Naive thymus-derived CD8-positive, alpha-beta T cell (primary cell): ENCODE results near the gene DIRAS1. TPM values are rescaled to one million over a fixed set of nuclear protein-coding genes. Genes with fewer than 3 reads are reported as not detected.
A peak's percentile ranks its signal among the peaks of the same experiment; 100 is the strongest.

ENCODE experiments used
- ATAC-seq, 2 donors: fragments of 150-1000 bp; cut with Tn5 transposase in 1 of 2; sonication (Bioruptor Pico), chemical (Tn5 transposase) in 1 of 2; 1 replicate in 1 of 2; 2 replicates in 1 of 2; pipeline ENCODE4 v1.10.0; 2021; ENCODE audit warnings: mild to moderate bottlenecking in 2 of 2, moderate library complexity in 2 of 2
- POLR2A ChIA-PET: fragments of 350-600 bp; sonication (Branson Sonifier 250); formaldehyde crosslinking; loops from one replicate; lab custom pipeline; 2021; ENCODE audit warnings: antibody characterized with exemption; lab: Charles Lee
- DNase-seq, 10 donors: peaks; one replicate each; pipeline versions ENCODE4 v3.0.0 to v3.0.0-alpha.2; 2020 to 2022
- H3K27ac Mint-ChIP-seq, 10 donors: one replicate each; pipeline ENCODE4 v1.8.0; 2020 to 2022; ENCODE audit warnings: mild to moderate bottlenecking in 10 of 10, mixed read lengths in 10 of 10, moderate library complexity in 4 of 10, inconsistent platforms in 1 of 10
- H3K27me3 Mint-ChIP-seq, 5 donors: one replicate each; pipeline ENCODE4 v1.8.0; 2021 to 2022; ENCODE audit warnings: mixed read lengths in 5 of 5
- H3K36me3 Mint-ChIP-seq, 3 donors: one replicate each; pipeline ENCODE4 v1.8.0; 2020 to 2022; ENCODE audit warnings: mixed read lengths in 3 of 3, mild to moderate bottlenecking in 2 of 3, inconsistent platforms in 1 of 3
- H3K4me1 Mint-ChIP-seq, 4 donors: one replicate each; pipeline ENCODE4 v1.8.0; 2021 to 2022; ENCODE audit warnings: mixed read lengths in 4 of 4
- H3K4me3 Mint-ChIP-seq, 10 donors: one replicate each; pipeline ENCODE4 v1.8.0; 2020 to 2022; ENCODE audit warnings: mild to moderate bottlenecking in 10 of 10, mixed read lengths in 10 of 10, moderate library complexity in 6 of 10, inconsistent platforms in 1 of 10
- H3K9me3 Mint-ChIP-seq, 9 donors: one replicate each; pipeline ENCODE4 v1.8.0; 2020 to 2022; ENCODE audit warnings: mixed read lengths in 9 of 9, mild to moderate bottlenecking in 3 of 9, inconsistent platforms in 1 of 9, moderate library complexity in 1 of 9
- polyA plus RNA-seq, 3 donors: library from polyadenylated mRNA; unstranded; fragments of 300-500 nt; fragmentation: Illumina TruSeq; gene quantifications; one replicate each; pipeline ENCODE4 v1.2.3, GENCODE V29; 2021
- total RNA-seq, 8 experiments: library from RNA in 2 of 8; stranded (reverse) in 2 of 8; gene quantifications; one replicate each; pipeline ENCODE4 v1.2.3 and lab custom pipeline; 2021 to 2026

Gene DIRAS1
- total and polyA plus RNA-seq, 5 experiments from 2014 or later = 0.75 to 0.77 TPM; not detected in 3

- Mint-ChIP-seq H3K27ac (peak overlapping the region in 1 of 10 donors; percentile 67), H3K36me3 (peaks cover 0 to 65% (median 8%) of the 10 kb centered on the region in 3 donors)
Observed at GRCh38 chr19:2761876-2762782, 41.0 kb upstream of the DIRAS1 start.

GRCh38 chr19:2761309-2761677 lies 40.1 kb upstream of the DIRAS1 start:
- H3K4me1 Mint-ChIP-seq = peaks cover 0 to 2% (median 0%) of the 10 kb centered on the region in 4 donors
- H3K36me3 Mint-ChIP-seq = peaks cover 0 to 61% (median 8%) of the 10 kb centered on the region in 3 donors
- POLR2A ChIA-PET = interaction anchor here (0.6 kb wide), 1 partner anchor 122 kb away, joined by 3 read pairs; no protein-coding TSS in a partner anchor
- no peak overlapping the region for H3K27ac Mint-ChIP-seq
- no peak for ATAC-seq
- no peak for DNase-seq
- H3K4me3 Mint-ChIP-seq = no peak overlapping the region
- H3K27me3 Mint-ChIP-seq = no peaks in the 10 kb centered on the region
- H3K9me3 Mint-ChIP-seq = no peaks in the 10 kb centered on the region

More at GRCh38 chr19:2761876-2762782, 41.0 kb upstream of the DIRAS1 start:
- Mint-ChIP-seq H3K27me3 (no peaks in the 10 kb centered on the region), H3K4me3 (no peak overlapping the region), H3K9me3 (no peaks in the 10 kb centered on the region), H3K4me1 (peaks cover 0 to 2% (median 0%) of the 10 kb centered on the region in 4 donors)
- POLR2A ChIA-PET = no interaction called here
- ATAC-seq (no peak), DNase-seq (no peak)

GRCh38 chr19:2759965-2760364 lies 38.8 kb upstream of the DIRAS1 start:
- Mint-ChIP-seq H3K9me3 (no peaks in the 10 kb centered on the region), H3K27ac (no peak overlapping the region), H3K4me1 (peaks cover 0 to 2% (median 0%) of the 10 kb centered on the region in 4 donors), H3K4me3 (no peak overlapping the region), H3K27me3 (no peaks in the 10 kb centered on the region), H3K36me3 (peaks cover 0 to 58% (median 8%) of the 10 kb centered on the region in 3 donors)
- DNase-seq (no peak), ATAC-seq (no peak)
- POLR2A ChIA-PET = no interaction called here

- H3K4me3 Mint-ChIP-seq = no peak overlapping the region
- no peaks in the 10 kb centered on the region for H3K27me3 Mint-ChIP-seq
Observed at GRCh38 chr19:2759362-2759761, 38.2 kb upstream of the DIRAS1 start.

GRCh38 chr19:2758601-2759313 lies 37.6 kb upstream of the DIRAS1 start:
- Mint-ChIP-seq H3K4me1 (peaks cover 0 to 2% (median 0%) of the 10 kb centered on the region in 4 donors), H3K27ac (no peak overlapping the region), H3K36me3 (peaks cover 0 to 55% (median 8%) of the 10 kb centered on the region in 3 donors), H3K27me3 (no peaks in the 10 kb centered on the region), H3K4me3 (no peak overlapping the region), H3K9me3 (no peaks in the 10 kb centered on the region)
- ATAC-seq = no peak
- POLR2A ChIA-PET = interaction anchor here (0.5 kb wide), 1 partner anchor 137 kb away, joined by 3 read pairs; no protein-coding TSS in a partner anchor
- DNase-seq = no peak

More at GRCh38 chr19:2759362-2759761, 38.2 kb upstream of the DIRAS1 start:
- POLR2A ChIA-PET = interaction anchor here (0.5 kb wide), 1 partner anchor 136 kb away, joined by 3 read pairs; no protein-coding TSS in a partner anchor
- Mint-ChIP-seq H3K9me3 (no peaks in the 10 kb centered on the region), H3K36me3 (peaks cover 0 to 56% (median 8%) of the 10 kb centered on the region in 3 donors), H3K4me1 (peaks cover 0 to 2% (median 0%) of the 10 kb centered on the region in 4 donors), H3K27ac (no peak overlapping the region)
- DNase-seq (no peak), ATAC-seq (no peak)

GRCh38 chr19:2756921-2757881 lies 36.0 kb upstream of the DIRAS1 start:
- no peak overlapping the region for H3K27ac Mint-ChIP-seq
- ATAC-seq (no peak), DNase-seq (no peak)
- H3K4me3 Mint-ChIP-seq = no peak overlapping the region
- H3K27me3 Mint-ChIP-seq = no peaks in the 10 kb centered on the region
- peaks cover 0 to 2% (median 0%) of the 10 kb centered on the region in 4 donors for H3K4me1 Mint-ChIP-seq
- POLR2A ChIA-PET = no interaction called here
- no peaks in the 10 kb centered on the region for H3K9me3 Mint-ChIP-seq
- peaks cover 0 to 44% (median 8%) of the 10 kb centered on the region in 3 donors for H3K36me3 Mint-ChIP-seq

- H3K27me3 Mint-ChIP-seq = no peaks in the 10 kb centered on the region
- POLR2A ChIA-PET = interaction anchor here (0.7 kb wide), 1 partner anchor 723 kb away, joined by 4 read pairs; no protein-coding TSS in a partner anchor
- ATAC-seq (no peak), DNase-seq (no peak)
- H3K4me1 Mint-ChIP-seq = peaks cover 0 to 2% (median 0%) of the 10 kb centered on the region in 4 donors
- H3K36me3 Mint-ChIP-seq = peaks cover 0 to 39% (median 6%) of the 10 kb centered on the region in 3 donors
- no peaks in the 10 kb centered on the region for H3K9me3 Mint-ChIP-seq
- no peak overlapping the region for H3K27ac Mint-ChIP-seq
- no peak overlapping the region for H3K4me3 Mint-ChIP-seq
Observed at GRCh38 chr19:2756477-2756876, 35.3 kb upstream of the DIRAS1 start.

GRCh38 chr19:2755811-2756210 lies 34.6 kb upstream of the DIRAS1 start:
- H3K4me3 Mint-ChIP-seq = no peak overlapping the region
- H3K4me1 Mint-ChIP-seq = peaks cover 0 to 2% (median 0%) of the 10 kb centered on the region in 4 donors
- no peak overlapping the region for H3K27ac Mint-ChIP-seq
- no peaks in the 10 kb centered on the region for H3K27me3 Mint-ChIP-seq
- ATAC-seq = no peak
- DNase-seq = no peak
- no peaks in the 10 kb centered on the region for H3K9me3 Mint-ChIP-seq
- H3K36me3 Mint-ChIP-seq = peaks cover 0 to 35% (median 6%) of the 10 kb centered on the region in 3 donors
- POLR2A ChIA-PET = interaction anchor here (0.5 to 0.7 kb wide), 2 partner anchors 236 to 723 kb away, joined by 4 read pairs; no protein-coding TSS in a partner anchor

GRCh38 chr19:2755448-2755705 lies 34.2 kb upstream of the DIRAS1 start:
- Mint-ChIP-seq H3K4me3 (no peak overlapping the region), H3K36me3 (peaks cover 0 to 35% (median 6%) of the 10 kb centered on the region in 3 donors), H3K4me1 (peaks cover 0 to 2% (median 0%) of the 10 kb centered on the region in 4 donors), H3K27ac (no peak overlapping the region), H3K27me3 (peaks cover 0 to under 1% (median 0%) of the 10 kb centered on the region in 5 donors), H3K9me3 (no peaks in the 10 kb centered on the region)
- ATAC-seq = no peak
- no peak for DNase-seq
- POLR2A ChIA-PET = no interaction called here

GRCh38 chr19:2754659-2755447 lies 33.7 kb upstream of the DIRAS1 start:
- H3K27me3 Mint-ChIP-seq = peaks cover 0 to 1% (median 0%) of the 10 kb centered on the region in 5 donors
- peaks cover 0 to 32% (median 6%) of the 10 kb centered on the region in 3 donors for H3K36me3 Mint-ChIP-seq
- H3K4me1 Mint-ChIP-seq = peaks cover 0 to 2% (median 0%) of the 10 kb centered on the region in 4 donors
- H3K4me3 Mint-ChIP-seq = no peak overlapping the region
- DNase-seq (no peak), ATAC-seq (no peak)
- H3K9me3 Mint-ChIP-seq = no peaks in the 10 kb centered on the region
- no peak overlapping the region for H3K27ac Mint-ChIP-seq
- POLR2A ChIA-PET = interaction anchor here (1.0 kb wide), 1 partner anchor 27 kb away, joined by 3 read pairs; no protein-coding TSS in a partner anchor

GRCh38 chr19:2751438-2751830 lies 30.3 kb upstream of the DIRAS1 start:
- H3K36me3 Mint-ChIP-seq = peaks cover 0 to 16% (median 0%) of the 10 kb centered on the region in 3 donors
- POLR2A ChIA-PET = interaction anchor here (0.6 to 0.7 kb wide), 2 partner anchors 52 to 522 kb away, joined by 3 to 7 read pairs; no protein-coding TSS in a partner anchor
- peaks cover 0 to 1% (median 0%) of the 10 kb centered on the region in 5 donors for H3K27me3 Mint-ChIP-seq

More at GRCh38 chr19:2751438-2751830, 30.3 kb upstream of the DIRAS1 start:
- DNase-seq (no peak), ATAC-seq (no peak)
- Mint-ChIP-seq H3K4me1 (no peaks in the 10 kb centered on the region), H3K4me3 (no peak overlapping the region), H3K9me3 (no peaks in the 10 kb centered on the region), H3K27ac (peak overlapping the region in 1 of 10 donors; percentile 85)
